22Rv1 (cell line): ENCODE measurements around the gene FADS3.

Experiments
- ZFX ChIP-seq: fragments of 450-650 bp; IDR thresholded peaks from 2 replicates; pipeline ENCODE4 v1.6.1; 2017; ENCODE audit warnings: antibody characterized with exemption, borderline replicate concordance
- TF ChIP-seq, protein P1 (sequence below): fragments of 450-650 bp; IDR thresholded peaks from 2 replicates; pipeline ENCODE4 v1.5.1; 2017; ENCODE audit warnings: mild to moderate bottlenecking

DNA sequence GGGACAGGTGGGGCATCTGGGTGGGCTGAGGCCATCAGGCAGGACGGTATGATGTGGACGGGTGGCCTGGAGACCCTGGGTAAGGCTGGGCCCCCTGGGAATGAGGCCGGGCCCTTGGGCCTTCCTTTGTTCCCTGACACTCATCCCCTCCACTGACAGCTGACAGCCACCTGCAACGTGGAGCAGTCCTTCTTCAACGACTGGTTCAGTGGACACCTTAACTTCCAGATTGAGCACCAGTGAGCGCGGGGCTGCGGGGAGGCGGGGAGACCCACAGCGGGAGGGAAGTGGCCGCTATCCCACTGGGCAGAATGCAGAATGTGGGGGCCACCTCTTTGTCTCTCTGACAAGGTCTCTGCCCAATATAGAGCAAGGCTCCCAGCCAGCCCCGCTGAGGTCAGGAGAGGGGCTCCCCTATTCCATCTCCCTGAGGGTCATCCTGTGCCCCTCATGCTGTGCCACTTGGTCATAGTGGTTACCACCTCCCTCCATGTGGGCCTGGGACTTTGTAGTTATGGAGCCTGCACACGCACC, 27.7 kb downstream of the FADS3 start:
- TF ChIP-seq, protein P1, sequence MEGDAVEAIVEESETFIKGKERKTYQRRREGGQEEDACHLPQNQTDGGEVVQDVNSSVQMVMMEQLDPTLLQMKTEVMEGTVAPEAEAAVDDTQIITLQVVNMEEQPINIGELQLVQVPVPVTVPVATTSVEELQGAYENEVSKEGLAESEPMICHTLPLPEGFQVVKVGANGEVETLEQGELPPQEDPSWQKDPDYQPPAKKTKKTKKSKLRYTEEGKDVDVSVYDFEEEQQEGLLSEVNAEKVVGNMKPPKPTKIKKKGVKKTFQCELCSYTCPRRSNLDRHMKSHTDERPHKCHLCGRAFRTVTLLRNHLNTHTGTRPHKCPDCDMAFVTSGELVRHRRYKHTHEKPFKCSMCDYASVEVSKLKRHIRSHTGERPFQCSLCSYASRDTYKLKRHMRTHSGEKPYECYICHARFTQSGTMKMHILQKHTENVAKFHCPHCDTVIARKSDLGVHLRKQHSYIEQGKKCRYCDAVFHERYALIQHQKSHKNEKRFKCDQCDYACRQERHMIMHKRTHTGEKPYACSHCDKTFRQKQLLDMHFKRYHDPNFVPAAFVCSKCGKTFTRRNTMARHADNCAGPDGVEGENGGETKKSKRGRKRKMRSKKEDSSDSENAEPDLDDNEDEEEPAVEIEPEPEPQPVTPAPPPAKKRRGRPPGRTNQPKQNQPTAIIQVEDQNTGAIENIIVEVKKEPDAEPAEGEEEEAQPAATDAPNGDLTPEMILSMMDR, result no peak
- TF ChIP-seq ZFX, result no peak
